Measurements from ENCODE around the gene ANKHD1. TPM values are rescaled to one million over a fixed set of nuclear protein-coding genes. Genes with fewer than 3 reads are reported as not detected.

ANKHD1 gene
- polyA plus RNA-seq, 2 donors = 37.7 to 43.2 TPM

GRCh38 chr5:140509898-140510297 is 108.3 kb downstream of the ANKHD1 start:
- Histone ChIP-seq H3K9me3 (ENCODE audit: control insufficient read depth in 2 of 2, insufficient read depth in 1 of 2, low read depth in 1 of 2, low read length in 1 of 2) (no peaks in the 10 kb centered on the region), H3K4me3 (ENCODE audit: low read depth in 1 of 2, low read length in 2 of 2) (no peak overlapping the region), H3K27ac (ENCODE audit: low read depth in 2 of 2, low read length in 1 of 2) (no peak overlapping the region), H3K4me1 (ENCODE audit: control insufficient read depth in 2 of 2, insufficient read depth in 2 of 2, low read length in 1 of 2) (no peaks in the 10 kb centered on the region), H3K36me3 (ENCODE audit: control insufficient read depth in 2 of 2, insufficient read depth in 2 of 2, low read length in 1 of 2) (peaks cover 8 to 14% of the 10 kb centered on the region in 2 donors), H3K27me3 (ENCODE audit: control insufficient read depth in 1 of 2, insufficient read depth in 2 of 2, low read length in 2 of 2) (no peaks in the 10 kb centered on the region)
- 80 to 87% methylated on average over 4 of the region's 4 CpGs for WGBS, 2 donors

DNA sequence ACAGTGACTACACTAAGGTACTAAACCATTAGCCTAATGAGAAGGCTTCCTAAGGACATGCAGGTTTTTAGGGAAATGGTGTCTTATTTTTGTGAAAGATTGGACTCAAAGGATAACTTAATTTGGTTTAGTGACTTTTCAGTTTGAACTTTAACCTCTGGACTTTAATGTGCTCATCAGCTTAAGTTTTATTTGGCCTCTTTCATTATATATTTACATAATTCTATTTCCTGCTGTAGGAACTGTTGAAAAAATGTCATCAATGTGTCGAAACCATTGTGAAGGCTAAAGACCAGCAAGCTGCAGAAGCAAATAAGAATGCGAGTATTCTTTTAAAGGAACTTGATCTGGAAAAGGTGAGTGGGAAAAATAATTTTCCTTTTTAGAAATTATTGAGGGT is 111.5 kb downstream of the ANKHD1 start:
- Histone ChIP-seq H3K4me1 (ENCODE audit: control insufficient read depth in 2 of 2, insufficient read depth in 2 of 2, low read length in 1 of 2) (no peaks in the 10 kb centered on the region), H3K9me3 (ENCODE audit: control insufficient read depth in 2 of 2, insufficient read depth in 1 of 2, low read depth in 1 of 2, low read length in 1 of 2) (no peaks in the 10 kb centered on the region), H3K4me3 (ENCODE audit: low read depth in 1 of 2, low read length in 2 of 2) (no peak overlapping the region), H3K27ac (ENCODE audit: low read depth in 2 of 2, low read length in 1 of 2) (no peak overlapping the region), H3K36me3 (ENCODE audit: control insufficient read depth in 2 of 2, insufficient read depth in 2 of 2, low read length in 1 of 2) (peaks cover 9 to 12% of the 10 kb centered on the region in 2 donors), H3K27me3 (ENCODE audit: control insufficient read depth in 1 of 2, insufficient read depth in 2 of 2, low read length in 2 of 2) (no peaks in the 10 kb centered on the region)
- 95 to 97% methylated on average over 2 of the region's 2 CpGs for WGBS, 2 donors

DNA sequence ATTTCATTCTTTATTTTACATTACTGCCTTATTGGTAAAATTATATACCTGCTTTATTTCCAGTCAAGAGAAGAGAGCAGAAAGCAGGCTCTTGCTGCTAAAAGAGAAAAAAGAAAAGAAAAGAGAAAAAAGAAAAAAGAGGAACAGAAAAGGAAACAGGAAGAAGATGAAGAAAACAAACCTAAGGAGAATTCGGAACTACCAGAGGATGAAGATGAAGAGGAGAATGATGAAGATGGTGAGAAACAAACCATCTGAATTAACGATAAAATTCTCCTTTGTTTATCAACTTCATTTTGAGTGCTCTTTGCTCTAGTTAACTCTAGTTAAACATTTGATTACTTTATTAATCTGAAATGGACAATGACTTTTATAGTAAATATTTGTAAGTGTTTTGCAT is 122.4 kb downstream of the ANKHD1 start:
- WGBS, 2 donors = 84 to 93% methylated on average over 2 of the region's 2 CpGs
- Histone ChIP-seq H3K9me3 (ENCODE audit: control insufficient read depth in 2 of 2, insufficient read depth in 1 of 2, low read depth in 1 of 2, low read length in 1 of 2) (no peaks in the 10 kb centered on the region), H3K27me3 (ENCODE audit: control insufficient read depth in 1 of 2, insufficient read depth in 2 of 2, low read length in 2 of 2) (no peaks in the 10 kb centered on the region), H3K4me1 (ENCODE audit: control insufficient read depth in 2 of 2, insufficient read depth in 2 of 2, low read length in 1 of 2) (no peaks in the 10 kb centered on the region), H3K4me3 (ENCODE audit: low read depth in 1 of 2, low read length in 2 of 2) (no peak overlapping the region), H3K27ac (ENCODE audit: low read depth in 2 of 2, low read length in 1 of 2) (no peak overlapping the region), H3K36me3 (ENCODE audit: control insufficient read depth in 2 of 2, insufficient read depth in 2 of 2, low read length in 1 of 2) (peaks cover 11 to 13% of the 10 kb centered on the region in 2 donors)

GRCh38 chr5:140540227-140540626 is 138.6 kb downstream of the ANKHD1 start:
- Histone ChIP-seq H3K9me3 (ENCODE audit: control insufficient read depth in 2 of 2, insufficient read depth in 1 of 2, low read depth in 1 of 2, low read length in 1 of 2) (no peaks in the 10 kb centered on the region), H3K27ac (ENCODE audit: low read depth in 2 of 2, low read length in 1 of 2) (no peak overlapping the region), H3K36me3 (ENCODE audit: control insufficient read depth in 2 of 2, insufficient read depth in 2 of 2, low read length in 1 of 2) (peaks cover 8 to 9% of the 10 kb centered on the region in 2 donors), H3K4me3 (ENCODE audit: low read depth in 1 of 2, low read length in 2 of 2) (no peak overlapping the region), H3K27me3 (ENCODE audit: control insufficient read depth in 1 of 2, insufficient read depth in 2 of 2, low read length in 2 of 2) (no peaks in the 10 kb centered on the region), H3K4me1 (ENCODE audit: control insufficient read depth in 2 of 2, insufficient read depth in 2 of 2, low read length in 1 of 2) (no peaks in the 10 kb centered on the region)
- WGBS, 2 donors = 91 to 97% methylated on average over 1 of the region's 1 CpG

GRCh38 chr5:140542972-140543371 is 141.3 kb downstream of the ANKHD1 start:
- H3K36me3 ChIP-seq (ENCODE audit: control insufficient read depth in 2 of 2, insufficient read depth in 2 of 2, low read length in 1 of 2) = peaks cover 5 to 9% of the 10 kb centered on the region in 2 donors
- no peaks in the 10 kb centered on the region for H3K9me3 ChIP-seq (ENCODE audit: control insufficient read depth in 2 of 2, insufficient read depth in 1 of 2, low read depth in 1 of 2, low read length in 1 of 2)
- peaks cover 2 to 8% of the 10 kb centered on the region in 2 donors for H3K4me1 ChIP-seq (ENCODE audit: control insufficient read depth in 2 of 2, insufficient read depth in 2 of 2, low read length in 1 of 2)
- WGBS, 2 donors = 84 to 96% methylated on average over 5 of the region's 5 CpGs
- no peaks in the 10 kb centered on the region for H3K27me3 ChIP-seq (ENCODE audit: control insufficient read depth in 1 of 2, insufficient read depth in 2 of 2, low read length in 2 of 2)
- no peak overlapping the region for H3K4me3 ChIP-seq (ENCODE audit: low read depth in 1 of 2, low read length in 2 of 2)
- H3K27ac ChIP-seq (ENCODE audit: low read depth in 2 of 2, low read length in 1 of 2) = no peak overlapping the region

DNA sequence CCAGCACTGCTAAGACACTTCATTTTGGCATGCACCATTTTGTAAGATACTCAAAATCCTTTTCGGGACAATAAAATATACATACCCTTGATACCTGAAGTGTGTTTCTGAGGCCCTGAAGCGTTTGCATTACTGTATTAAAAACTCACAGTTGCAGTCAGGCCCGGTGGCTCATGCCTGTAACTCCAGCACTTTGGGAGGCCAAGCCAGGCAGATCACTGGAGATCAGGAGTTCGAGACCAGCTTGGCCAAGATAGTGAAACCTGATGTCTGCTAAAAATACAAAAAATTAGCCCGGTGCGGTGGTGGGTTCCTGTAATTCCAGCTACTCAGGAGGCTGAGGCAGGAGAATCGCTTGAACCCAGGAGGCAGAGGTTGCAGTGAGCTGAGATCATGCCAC is 143.4 kb downstream of the ANKHD1 start:
- Histone ChIP-seq H3K27me3 (ENCODE audit: control insufficient read depth in 1 of 2, insufficient read depth in 2 of 2, low read length in 2 of 2) (no peaks in the 10 kb centered on the region), H3K4me3 (ENCODE audit: low read depth in 1 of 2, low read length in 2 of 2) (no peak overlapping the region)

DNA sequence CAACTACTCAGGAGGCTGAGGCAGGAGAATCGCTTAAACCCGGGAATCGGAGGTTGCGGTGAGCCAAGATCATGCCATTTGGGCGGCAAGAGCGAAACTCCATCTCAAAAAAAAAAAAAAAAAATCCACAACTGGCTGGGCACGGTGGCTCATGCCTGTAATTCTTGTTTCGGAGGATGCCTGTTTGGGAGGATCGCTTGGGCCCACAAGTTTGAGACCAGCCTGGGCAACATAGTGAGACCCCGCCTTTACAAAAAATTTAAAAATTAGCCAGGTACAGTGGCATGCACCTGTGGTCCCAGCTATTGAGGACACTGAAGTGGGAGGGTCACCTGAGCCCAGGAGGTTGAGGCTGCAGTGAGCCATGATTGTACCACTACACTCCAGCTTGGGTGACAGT is 144.0 kb downstream of the ANKHD1 start:
- Histone ChIP-seq H3K4me3 (ENCODE audit: low read depth in 1 of 2, low read length in 2 of 2) (no peak overlapping the region), H3K36me3 (ENCODE audit: control insufficient read depth in 2 of 2, insufficient read depth in 2 of 2, low read length in 1 of 2) (peaks cover 8 to 20% of the 10 kb centered on the region in 2 donors), H3K9me3 (ENCODE audit: control insufficient read depth in 2 of 2, insufficient read depth in 1 of 2, low read depth in 1 of 2, low read length in 1 of 2) (no peaks in the 10 kb centered on the region), H3K27ac (ENCODE audit: low read depth in 2 of 2, low read length in 1 of 2) (no peak overlapping the region), H3K27me3 (ENCODE audit: control insufficient read depth in 1 of 2, insufficient read depth in 2 of 2, low read length in 2 of 2) (no peaks in the 10 kb centered on the region), H3K4me1 (ENCODE audit: control insufficient read depth in 2 of 2, insufficient read depth in 2 of 2, low read length in 1 of 2) (peaks cover 12 to 16% of the 10 kb centered on the region in 2 donors)
- 97 to 99% methylated on average over 10 of the region's 10 CpGs for WGBS, 2 donors

More for the DNA sequence above, 143.4 kb downstream of the ANKHD1 start:
- no peak overlapping the region for H3K27ac ChIP-seq (ENCODE audit: low read depth in 2 of 2, low read length in 1 of 2)
- H3K4me1 ChIP-seq (ENCODE audit: control insufficient read depth in 2 of 2, insufficient read depth in 2 of 2, low read length in 1 of 2) = peaks cover 12 to 16% of the 10 kb centered on the region in 2 donors
- H3K36me3 ChIP-seq (ENCODE audit: control insufficient read depth in 2 of 2, insufficient read depth in 2 of 2, low read length in 1 of 2) = peaks cover 3 to 15% of the 10 kb centered on the region in 2 donors
- H3K9me3 ChIP-seq (ENCODE audit: control insufficient read depth in 2 of 2, insufficient read depth in 1 of 2, low read depth in 1 of 2, low read length in 1 of 2) = no peaks in the 10 kb centered on the region
- 94 to 95% methylated on average over 7 of the region's 7 CpGs for WGBS, 2 donors

DNA sequence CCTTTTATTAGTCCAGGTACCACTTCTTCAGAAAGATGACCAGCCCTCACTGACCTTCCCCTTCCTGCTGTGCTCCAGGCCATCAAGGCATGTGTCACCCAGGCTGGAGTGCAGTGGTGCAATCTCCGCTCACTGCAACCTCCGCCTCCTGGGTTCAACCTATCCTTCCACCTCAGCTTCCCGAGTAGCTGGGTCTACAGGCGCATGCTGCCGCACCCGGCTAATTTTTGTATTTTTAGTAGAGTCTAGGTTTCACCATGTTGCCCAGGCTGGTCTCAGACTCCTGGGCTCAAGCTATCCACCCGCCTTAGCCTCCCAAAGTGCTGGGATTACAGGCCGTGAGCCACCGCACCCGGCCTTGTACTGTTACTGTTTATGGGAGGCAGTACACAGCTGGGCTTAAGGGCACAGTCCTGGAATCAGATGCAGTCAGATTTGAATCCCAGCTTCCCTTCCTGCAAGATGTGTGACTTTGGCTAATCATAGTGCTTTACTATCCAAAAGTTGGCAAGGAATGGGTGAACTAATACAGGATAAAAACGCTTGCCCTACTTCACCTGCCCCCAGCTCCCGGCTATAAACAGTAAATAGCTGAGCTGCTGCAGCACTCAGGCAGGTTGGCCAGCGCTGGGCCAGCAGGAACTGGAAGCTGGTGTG is 145.3 kb downstream of the ANKHD1 start:
- no peaks in the 10 kb centered on the region for H3K27me3 ChIP-seq (ENCODE audit: control insufficient read depth in 1 of 2, insufficient read depth in 2 of 2, low read length in 2 of 2)
- H3K9me3 ChIP-seq (ENCODE audit: control insufficient read depth in 2 of 2, insufficient read depth in 1 of 2, low read depth in 1 of 2, low read length in 1 of 2) = no peaks in the 10 kb centered on the region
- peak overlapping the region; percentile 99 to 100 for H3K27ac ChIP-seq (ENCODE audit: low read depth in 2 of 2, low read length in 1 of 2)
- H3K4me3 ChIP-seq (ENCODE audit: low read depth in 1 of 2, low read length in 2 of 2) = peak overlapping the region; percentile 50 to 61
- H3K4me1 ChIP-seq (ENCODE audit: control insufficient read depth in 2 of 2, insufficient read depth in 2 of 2, low read length in 1 of 2) = peaks cover 12 to 16% of the 10 kb centered on the region in 2 donors
- H3K36me3 ChIP-seq (ENCODE audit: control insufficient read depth in 2 of 2, insufficient read depth in 2 of 2, low read length in 1 of 2) = peaks cover 14% of the 10 kb centered on the region in 2 donors
- 40 to 46% methylated on average over 13 of the region's 13 CpGs for WGBS, 2 donors

DNA sequence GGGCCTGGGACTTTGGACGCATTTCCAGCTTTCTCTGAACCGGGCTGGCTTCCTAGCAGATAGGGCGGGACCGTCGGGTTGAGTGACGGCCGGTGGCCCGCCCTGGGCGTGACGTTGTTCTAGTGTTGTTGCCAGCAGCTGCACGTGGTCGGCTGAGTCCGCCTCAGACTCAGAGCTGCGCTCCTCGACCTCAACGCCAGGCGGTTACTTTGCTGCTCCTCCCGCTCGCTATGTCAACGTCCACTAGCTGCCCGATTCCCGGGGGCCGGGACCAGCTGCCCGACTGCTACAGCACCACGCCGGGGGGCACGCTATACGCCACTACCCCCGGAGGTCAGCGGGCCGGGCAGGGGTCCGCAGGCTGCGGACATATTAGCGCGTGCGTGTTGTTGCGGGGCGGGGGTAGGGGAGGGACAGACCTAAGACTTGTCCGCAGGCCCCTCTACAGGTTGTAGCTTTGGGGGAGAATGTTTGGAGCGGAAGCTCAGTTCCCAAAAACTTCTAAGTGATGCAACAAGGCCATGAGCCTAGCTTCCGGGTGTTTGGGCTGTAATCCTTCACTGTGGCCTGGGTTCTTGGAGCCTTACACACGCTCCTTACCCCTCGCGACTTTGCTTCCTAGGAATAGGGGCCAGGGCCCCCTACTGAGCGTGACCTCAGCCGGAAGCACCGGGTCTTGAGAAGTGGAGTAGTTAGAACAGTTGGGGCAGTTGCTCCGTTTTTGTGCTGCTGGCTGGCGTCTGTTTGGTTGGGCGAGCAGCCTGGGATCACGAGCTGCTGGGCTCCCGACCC is 146.1 kb downstream of the ANKHD1 start, which contains the start of gene EIF4EBP3:
Gene EIF4EBP3, plus strand, starts transcription at position 155 of the 792 bp plus-strand sequence. Its CDS starts 76 bp downstream, at position 231.
- Histone ChIP-seq H3K36me3 (ENCODE audit: control insufficient read depth in 2 of 2, insufficient read depth in 2 of 2, low read length in 1 of 2) (peaks cover 11 to 14% of the 10 kb centered on the region in 2 donors), H3K4me1 (ENCODE audit: control insufficient read depth in 2 of 2, insufficient read depth in 2 of 2, low read length in 1 of 2) (peaks cover 12 to 16% of the 10 kb centered on the region in 2 donors), H3K9me3 (ENCODE audit: control insufficient read depth in 2 of 2, insufficient read depth in 1 of 2, low read depth in 1 of 2, low read length in 1 of 2) (no peaks in the 10 kb centered on the region), H3K4me3 (ENCODE audit: low read depth in 1 of 2, low read length in 2 of 2) (peak within 1 kb of the TSS; percentile 50 to 61), H3K27me3 (ENCODE audit: control insufficient read depth in 1 of 2, insufficient read depth in 2 of 2, low read length in 2 of 2) (no peaks in the 10 kb centered on the region), H3K27ac (ENCODE audit: low read depth in 2 of 2, low read length in 1 of 2) (peak within 1 kb of the TSS; percentile 99 to 100)
- 2% methylated on average over 52 of the region's 52 CpGs for WGBS, 2 donors

Measured in esophagus (tissue), 2 donors.